B cell (primary cell): ENCODE measurements around the gene NDST4. TPM values are rescaled to one million over a fixed set of nuclear protein-coding genes. Genes with fewer than 3 reads are reported as not detected.

Experiments used
- ATAC-seq: fragments of 200-7000 bp; cut with Tn5 transposase; one replicate; pipeline ENCODE4 v1.10.0; 2021; ENCODE audit warnings: low read depth, mild to moderate bottlenecking, moderate number of reproducible peaks, moderate library complexity
- CTCF ChIA-PET: fragments of 350-600 bp; sonication (Branson Sonifier 250); formaldehyde crosslinking; loops from one replicate; lab custom pipeline; 2021; ENCODE audit warnings: antibody characterized with exemption, inconsistent platforms; lab: Charles Lee
- POLR2A ChIA-PET: fragments of 350-600 bp; sonication (Branson Sonifier 250); formaldehyde crosslinking; loops from one replicate; lab custom pipeline; 2021; ENCODE audit warnings: antibody characterized with exemption; lab: Charles Lee
- DNase-seq: peaks from one replicate; pipeline ENCODE4 v3.0.0; 2013
- H2AFZ ChIP-seq: 2 replicates; pipeline ENCODE4 v1.6.1; 2012; ENCODE audit warnings: mild to moderate bottlenecking, low read depth, low read length; ENCODE audit not compliant: insufficient read depth, poor library complexity, severe bottlenecking
- H3K27ac ChIP-seq, 2 donors: 1 replicate in 1 of 2; 2 replicates in 1 of 2; pipeline ENCODE4 v1.5.1; 2012 to 2013; ENCODE audit warnings: low read length in 2 of 2, mild to moderate bottlenecking in 2 of 2, moderate library complexity in 1 of 2
- H3K27me3 ChIP-seq, 4 experiments: fragments of 200-600 bp in 1 of 4; sonication (generic) in 1 of 4; replicated peaks in 1 of 4; 1 replicate in 2 of 4; 2 replicates in 2 of 4; pipeline versions ENCODE4 v1.6.1 to v1.7.0; 2013 to 2016; ENCODE audit warnings: low read length in 3 of 4, mild to moderate bottlenecking in 2 of 4, mixed read lengths in 1 of 4, moderate library complexity in 1 of 4; ENCODE audit not compliant: insufficient read depth in 4 of 4, control insufficient read depth in 3 of 4; ENCODE audit errors: control extremely low read depth in 1 of 4
- H3K36me3 ChIP-seq, 2 experiments: replicated peaks in 1 of 2; 1 replicate in 1 of 2; 2 replicates in 1 of 2; pipeline versions ENCODE4 v1.6.1 to v1.7.1; 2013; ENCODE audit warnings: low read length in 1 of 2; ENCODE audit not compliant: insufficient read depth in 2 of 2, control insufficient read depth in 1 of 2; ENCODE audit errors: control extremely low read depth in 1 of 2, extremely low read depth in 1 of 2
- H3K4me1 ChIP-seq, 2 donors: fragments of 200-600 bp in 1 of 2; sonication (generic) in 1 of 2; 1 replicate in 1 of 2; 2 replicates in 1 of 2; pipeline versions ENCODE4 v1.5.1 to v1.6.1; 2013 to 2017; ENCODE audit warnings: low read length in 2 of 2; ENCODE audit not compliant: control insufficient read depth in 2 of 2, insufficient read depth in 2 of 2
- H3K4me2 ChIP-seq: replicated peaks from 2 replicates; pipeline ENCODE3; 2012; ENCODE audit warnings: mild to moderate bottlenecking, low read depth, low read length; ENCODE audit not compliant: poor library complexity, severe bottlenecking
- H3K4me3 ChIP-seq, 5 experiments: fragments of 200-600 bp in 1 of 5; sonication (generic) in 1 of 5; 1 replicate in 3 of 5; 2 replicates in 2 of 5; pipeline versions ENCODE4 v1.5.1 to v1.7.0; 2011 to 2016; ENCODE audit warnings: low read length in 4 of 5, mild to moderate bottlenecking in 4 of 5, low read depth in 2 of 5, control low read depth in 1 of 5, moderate library complexity in 1 of 5; ENCODE audit not compliant: insufficient read depth in 1 of 5; ENCODE audit errors: control extremely low read depth in 1 of 5, extremely low read depth in 1 of 5
- H3K79me2 ChIP-seq: fragments of 200-600 bp; sonication (generic); one replicate; pipeline ENCODE4 v1.6.0; 2016; ENCODE audit warnings: low read length; ENCODE audit not compliant: control insufficient read depth, insufficient read depth
- H3K9ac ChIP-seq: fragments of 200-600 bp; sonication (generic); 2 replicates; pipeline ENCODE4 v1.6.1; 2017; ENCODE audit warnings: mild to moderate bottlenecking, low read length, moderate library complexity
- H3K9me3 ChIP-seq, 3 donors: one replicate each; pipeline versions ENCODE4 v1.6.1 to v1.7.1; 2013; ENCODE audit warnings: low read length in 2 of 3; ENCODE audit not compliant: control insufficient read depth in 2 of 3, insufficient read depth in 1 of 3; ENCODE audit errors: control extremely low read depth in 1 of 3
- H4K20me1 ChIP-seq: 2 replicates; pipeline ENCODE4 v1.6.0; 2012; ENCODE audit warnings: mild to moderate bottlenecking, low read length; ENCODE audit not compliant: insufficient read depth, control insufficient read depth, poor library complexity, severe bottlenecking
- H3K27ac Mint-ChIP-seq: one replicate; pipeline ENCODE4 v1.8.0; 2021; ENCODE audit warnings: mixed read lengths
- H3K27me3 Mint-ChIP-seq: one replicate; pipeline ENCODE4 v1.8.0; 2021; ENCODE audit warnings: mixed read lengths
- H3K4me1 Mint-ChIP-seq: one replicate; pipeline ENCODE4 v1.8.0; 2021; ENCODE audit warnings: mixed read lengths
- H3K4me3 Mint-ChIP-seq: one replicate; pipeline ENCODE4 v1.8.0; 2021; ENCODE audit warnings: mixed read lengths
- H3K9me3 Mint-ChIP-seq: one replicate; pipeline ENCODE4 v1.8.0; 2022; ENCODE audit warnings: mixed read lengths; ENCODE audit not compliant: insufficient read depth
- CTCF ChIP-seq: fragments of 200-600 bp; IDR thresholded peaks from one replicate; pipeline ENCODE4 v1.8.0; 2022; ENCODE audit warnings: antibody characterized with exemption, mild to moderate bottlenecking
- EZH2 ChIP-seq: IDR thresholded peaks from 2 replicates; pipeline ENCODE4 v1.6.1; 2012; ENCODE audit warnings: borderline replicate concordance, low read depth, mild to moderate bottlenecking, moderate library complexity, low read length; ENCODE audit not compliant: insufficient read depth, poor library complexity, severe bottlenecking
- WGBS: methylation state at CpG from one replicate; pipeline ENCODE4 v1.1.5; 2013; ENCODE audit warnings: missing lambda C conversion rate; ENCODE audit not compliant: insufficient coverage; 5-methylcytosine and 5-hydroxymethylcytosine counted together
- intact Hi-C: fragments of 100-400 bp; cut with micrococcal nuclease; formaldehyde crosslinking; loops from one replicate; pipeline ENCODE4 v1.10.0; 2022
- polyA plus RNA-seq: library from polyadenylated mRNA; depleted of rRNA; stranded (reverse); fragments of >200 nt; gene quantifications from 2 replicates; pipeline ENCODE4 v1.2.3, GENCODE V29; 2012
- total RNA-seq, 2 donors: library from RNA; stranded (reverse); fragments of 120-200 nt in 1 of 2; gene quantifications; 1 replicate in 1 of 2; 2 replicates in 1 of 2; pipeline versions ENCODE4 v1.2.3 to v1.2.4, GENCODE V29; 2013 to 2022

Gene NDST4
- total and polyA plus RNA-seq, 2 donors (not counting 1 experiment from before 2014, with no cell fraction given): not detected

DNA sequence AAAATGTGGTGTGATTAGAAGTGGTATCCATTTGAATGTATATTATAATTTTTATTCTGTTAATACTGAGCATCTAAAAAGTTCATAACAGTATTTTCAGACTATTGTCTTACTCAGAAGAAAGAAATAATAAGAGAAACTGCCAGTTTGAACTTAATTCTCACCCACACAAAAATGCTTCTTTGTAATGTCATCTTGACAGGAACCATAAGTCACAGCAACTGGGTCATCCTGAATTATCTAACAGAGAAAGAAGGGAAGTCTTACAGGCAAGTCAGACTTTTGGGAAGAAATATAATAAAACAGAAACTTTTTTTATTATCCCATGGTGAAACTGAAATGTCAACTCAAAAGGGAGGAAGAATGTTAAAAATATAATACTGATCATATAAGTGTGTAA is 83.1 kb downstream of the NDST4 start:
- Histone ChIP-seq H3K9me3 (no peaks in the 10 kb centered on the region), H3K4me1 (no peaks in the 10 kb centered on the region), H3K4me2 (no peak overlapping the region), H2AFZ (no peak overlapping the region), H3K27ac (no peak overlapping the region), H3K9ac (no peak overlapping the region), H3K4me3 (no peak overlapping the region), H4K20me1 (no peaks in the 10 kb centered on the region), H3K27me3 (no peaks in the 10 kb centered on the region), H3K79me2 (no peaks in the 10 kb centered on the region), H3K36me3 (no peaks in the 10 kb centered on the region)
- Mint-ChIP-seq H3K4me1 (no peaks in the 10 kb centered on the region), H3K27ac (no peak overlapping the region), H3K9me3 (no peaks in the 10 kb centered on the region), H3K4me3 (no peak overlapping the region), H3K27me3 (no peaks in the 10 kb centered on the region)
- ChIA-PET CTCF (no interaction called here), POLR2A (no interaction called here)
- no peak for ATAC-seq
- TF ChIP-seq EZH2 (no peak), CTCF (no peak)
- DNase-seq: no peak
- intact Hi-C loops: no loop called here

DNA sequence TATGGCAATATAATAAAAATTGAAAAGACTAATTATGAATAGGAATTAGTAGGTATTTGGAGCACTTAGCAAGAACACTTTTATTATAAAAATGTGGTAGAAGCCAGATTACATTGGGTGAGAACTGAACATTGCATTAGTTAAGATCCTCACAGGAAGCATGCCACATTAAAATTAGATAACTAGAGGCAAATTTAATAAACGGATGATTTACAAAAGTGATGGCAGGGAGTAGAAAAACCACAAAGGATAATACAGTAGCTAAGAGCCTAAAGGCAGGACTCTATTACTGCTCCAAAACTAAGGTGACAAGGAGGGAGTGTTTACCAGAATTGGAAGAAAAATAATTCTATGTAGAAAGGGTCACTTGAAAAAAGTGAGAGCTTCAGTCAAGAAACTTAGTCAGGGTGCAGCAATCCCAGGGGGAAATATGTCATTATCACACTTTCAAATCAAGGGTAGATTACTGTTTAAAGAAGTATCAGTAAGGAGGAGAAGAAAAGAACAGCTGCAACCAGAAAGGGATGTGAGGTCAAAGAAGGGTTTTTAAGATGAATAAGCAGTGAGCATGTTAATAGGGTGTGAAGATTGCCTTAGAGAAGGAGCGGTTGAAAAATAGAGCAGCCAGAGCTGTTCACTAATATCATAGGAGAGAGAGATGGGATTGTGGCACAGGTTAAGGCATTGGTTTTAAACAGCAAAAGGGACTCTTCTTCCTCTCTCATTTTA is 84.6 kb downstream of the NDST4 start:
- no peaks in the 10 kb centered on the region for H3K27me3 Mint-ChIP-seq
- no peak for ATAC-seq

More for the DNA sequence above, 84.6 kb downstream of the NDST4 start:
- WGBS: 100% methylated on average over 1 of the region's 2 CpGs
- no peaks in the 10 kb centered on the region for H3K4me1 ChIP-seq
- TF ChIP-seq CTCF (no peak), EZH2 (no peak)
- no peak for DNase-seq
- H4K20me1 ChIP-seq: no peaks in the 10 kb centered on the region
- no peaks in the 10 kb centered on the region for H3K9me3 Mint-ChIP-seq
- no peaks in the 10 kb centered on the region for H3K79me2 ChIP-seq
- ChIA-PET POLR2A (no interaction called here), CTCF (no interaction called here)
- intact Hi-C loops: no loop called here
- no peak overlapping the region for H3K4me3 ChIP-seq
- no peaks in the 10 kb centered on the region for H3K36me3 ChIP-seq
- no peak overlapping the region for H3K27ac ChIP-seq
- H3K27ac Mint-ChIP-seq: no peak overlapping the region
- no peak overlapping the region for H3K4me2 ChIP-seq
- no peak overlapping the region for H3K9ac ChIP-seq
- H3K27me3 ChIP-seq: no peaks in the 10 kb centered on the region
- no peak overlapping the region for H2AFZ ChIP-seq
- no peak overlapping the region for H3K4me3 Mint-ChIP-seq
- no peaks in the 10 kb centered on the region for H3K4me1 Mint-ChIP-seq
- no peaks in the 10 kb centered on the region for H3K9me3 ChIP-seq
